Testis (tissue), 3 donors: ENCODE measurements around the gene KIAA1671. TPM values are rescaled to one million over a fixed set of nuclear protein-coding genes. Genes with fewer than 3 reads are reported as not detected.

Experiments used
- DNase-seq: peaks from one replicate; pipeline ENCODE4 v3.0.0-alpha.2; 2019
- H3K27ac ChIP-seq, 2 donors: fragments of 200-600 bp; sonication (generic); one replicate each; pipeline ENCODE4 v1.5.1; 2019
- H3K27me3 ChIP-seq: fragments of 200-600 bp; sonication (generic); one replicate; pipeline ENCODE4 v1.5.1; 2019
- H3K36me3 ChIP-seq: fragments of 200-600 bp; sonication (generic); one replicate; pipeline ENCODE4 v1.5.1; 2017; ENCODE audit warnings: low read depth; ENCODE audit errors: missing control alignments
- H3K4me1 ChIP-seq: fragments of 200-600 bp; sonication (generic); one replicate; pipeline ENCODE4 v1.5.1; 2019
- H3K4me3 ChIP-seq, 2 donors: fragments of 200-600 bp; sonication (generic); one replicate each; pipeline ENCODE4 v1.5.1; 2017 to 2019
- H3K9me3 ChIP-seq: fragments of 200-600 bp; sonication (generic); one replicate; pipeline ENCODE4 v1.5.1; 2017
- CTCF ChIP-seq, 3 experiments: fragments of 450-650 bp in 2 of 3; fragments of 200-600 bp in 1 of 3; sonication (generic) in 1 of 3; IDR thresholded peaks; one replicate each; pipeline ENCODE4 v1.5.1; 2016 to 2019; ENCODE audit warnings: antibody characterized with exemption in 3 of 3, mild to moderate bottlenecking in 2 of 3, moderate library complexity in 1 of 3
- POLR2A ChIP-seq: fragments of 450-650 bp; IDR thresholded peaks from one replicate; pipeline ENCODE4 v1.6.1; 2017; ENCODE audit warnings: antibody characterized with exemption, mild to moderate bottlenecking, moderate library complexity
- WGBS, 2 donors: methylation state at CpG; one replicate each; pipeline ENCODE4 v1.1.5; 2018; 5-methylcytosine and 5-hydroxymethylcytosine counted together
- intact Hi-C: fragments of 100-400 bp; cut with DNase I; formaldehyde crosslinking; loops from one replicate; pipeline ENCODE4 v1.15.1; 2023; ENCODE audit warnings: low total_unique reads
- polyA plus RNA-seq: library from polyadenylated mRNA; stranded (reverse); fragments of 350-450 nt; fragmentation: Illumina TruSeq; extraction: RNeasy Lipid Tissue Mini Kit (QIAGEN cat#74804); gene quantifications from one replicate; pipeline ENCODE4 v1.2.3, GENCODE V29; 2014; ENCODE audit warnings: low read depth, low replicate concordance; ENCODE audit not compliant: insufficient read depth
- total RNA-seq, 2 donors: library from RNA; depleted of rRNA; stranded (reverse); fragments of >200 nt; gene quantifications; one replicate each; pipeline ENCODE4 v1.2.3, GENCODE V29; 2016

Gene KIAA1671
- total and polyA plus RNA-seq, 3 donors from 2014 or later: 16.8 to 28.6 (median 24.4) TPM

GRCh38 chr22:24948356-24949202, 3.9 kb upstream of the KIAA1671 start:
- H3K27ac ChIP-seq: no peak overlapping the region
- intact Hi-C loops: no loop called here
- no peak for TF ChIP-seq CTCF (IDR thresholded peaks at IDR 0.05)
- no peak for TF ChIP-seq POLR2A
- no peak overlapping the region for H3K4me3 ChIP-seq
- peaks cover 7% of the 10 kb centered on the region for H3K4me1 ChIP-seq
- H3K27me3 ChIP-seq: no peaks in the 10 kb centered on the region
- DNase-seq: no peak
- no peaks in the 10 kb centered on the region for H3K36me3 ChIP-seq
- no peaks in the 10 kb centered on the region for H3K9me3 ChIP-seq
- 91 to 94% methylated on average over 11 to 13 of the region's 13 CpGs for WGBS, 2 donors

DNA sequence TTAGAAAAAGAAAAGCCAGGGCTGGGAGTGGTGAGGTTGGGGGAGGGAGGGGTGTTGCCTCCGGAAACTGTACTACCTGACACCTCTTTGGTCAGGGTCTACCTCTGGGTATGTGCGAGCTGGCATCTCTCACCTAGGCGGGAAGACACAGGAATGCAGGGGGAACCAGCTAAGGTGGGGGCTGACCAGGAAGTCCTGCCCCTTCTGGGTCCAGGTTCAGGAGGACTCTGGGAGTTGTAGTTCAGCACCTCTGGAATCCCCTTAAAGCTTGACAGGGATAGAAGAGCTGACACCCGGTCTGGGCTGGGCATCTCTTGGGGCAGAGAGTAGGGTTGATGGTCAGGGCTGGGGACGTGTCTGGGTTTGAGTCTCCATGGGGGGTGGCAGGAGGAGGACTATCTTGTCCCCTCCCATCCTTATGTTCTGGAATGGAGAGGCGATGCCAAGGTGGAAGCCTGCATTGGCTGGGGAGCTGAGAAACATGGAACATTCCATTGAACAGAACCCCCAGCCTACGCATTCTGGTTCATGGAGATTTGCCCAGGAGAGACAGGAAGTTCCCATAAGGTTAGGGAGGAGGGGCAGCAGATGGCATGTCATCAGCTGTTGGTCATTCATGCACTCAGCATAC, 2.1 kb upstream of the KIAA1671 start:
- no peaks in the 10 kb centered on the region for H3K27me3 ChIP-seq
- peaks cover 21% of the 10 kb centered on the region for H3K4me1 ChIP-seq
- no peaks in the 10 kb centered on the region for H3K9me3 ChIP-seq
- no peaks in the 10 kb centered on the region for H3K36me3 ChIP-seq
- no peak for TF ChIP-seq CTCF (IDR thresholded peaks at IDR 0.05)
- TF ChIP-seq POLR2A: no peak
- intact Hi-C loops: no loop called here
- H3K4me3 ChIP-seq: no peak overlapping the region
- 25 to 46% methylated on average over 7 of the region's 7 CpGs for WGBS, 2 donors
- no peak overlapping the region for H3K27ac ChIP-seq
- DNase-seq: no peak

GRCh38 chr22:24952837-24953383, 394 bp downstream of the KIAA1671 start:
- intact Hi-C loops: no loop called here
- peak; percentile 67 for DNase-seq

DNA sequence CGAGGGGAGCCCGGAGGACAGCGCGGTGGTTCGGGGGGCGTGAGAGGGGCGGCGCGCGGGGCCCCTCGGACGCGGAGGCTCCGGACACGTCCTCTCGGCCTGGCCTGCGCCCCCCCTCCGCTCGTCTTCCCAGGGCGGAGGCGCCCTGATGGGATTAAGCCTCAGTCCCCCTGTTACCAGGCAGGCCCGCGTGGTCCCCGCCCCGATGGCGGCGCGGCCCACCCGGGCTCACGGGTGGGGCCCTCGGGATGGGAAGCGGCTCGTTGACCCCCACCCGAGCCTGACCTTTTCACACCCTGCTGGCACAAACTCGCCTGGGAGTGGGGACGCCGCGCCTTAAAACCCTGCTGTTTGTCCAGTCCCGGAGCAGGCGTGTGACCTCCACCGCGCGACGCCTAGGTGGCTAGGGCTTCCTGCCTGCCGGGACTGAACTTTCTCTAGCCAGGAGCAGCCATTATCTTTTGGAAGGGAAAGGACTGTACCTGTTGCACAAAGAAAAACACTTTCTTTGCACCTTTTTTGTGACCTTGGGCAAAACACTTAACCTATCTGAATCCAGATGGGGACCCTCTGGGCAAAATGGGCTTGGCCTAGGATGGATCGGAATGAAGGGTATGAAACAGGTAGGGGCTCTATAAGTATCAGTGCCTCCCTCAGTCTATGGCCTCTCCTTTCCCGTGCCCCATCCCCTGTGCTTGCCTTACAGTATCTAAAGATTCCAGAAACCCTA, 1.0 kb downstream of the KIAA1671 start:
- H3K9me3 ChIP-seq: no peaks in the 10 kb centered on the region
- peaks cover 21% of the 10 kb centered on the region for H3K4me1 ChIP-seq
- 7 to 21% methylated on average over 3 to 29 of the region's 47 CpGs for WGBS, 2 donors
- TF ChIP-seq CTCF (IDR thresholded peaks at IDR 0.05) (no peak), POLR2A (no peak)
- H3K27me3 ChIP-seq: no peaks in the 10 kb centered on the region
- H3K36me3 ChIP-seq: no peaks in the 10 kb centered on the region
- intact Hi-C loops: no loop called here
- DNase-seq: peak; percentile 29
- H3K4me3 ChIP-seq: peak overlapping the region; percentile 81 to 94
- peak overlapping the region; percentile 74 to 87 for H3K27ac ChIP-seq

More at GRCh38 chr22:24952837-24953383, 394 bp downstream of the KIAA1671 start:
- H3K4me3 ChIP-seq: peak overlapping the region; percentile 81 to 94
- TF ChIP-seq POLR2A (no peak), CTCF (IDR thresholded peaks at IDR 0.05) (no peak)
- H3K4me1 ChIP-seq: peaks cover 21% of the 10 kb centered on the region
- WGBS, 2 donors: 1 to 2% methylated on average over 23 to 32 of the region's 35 CpGs
- H3K9me3 ChIP-seq: no peaks in the 10 kb centered on the region
- no peaks in the 10 kb centered on the region for H3K36me3 ChIP-seq
- H3K27me3 ChIP-seq: no peaks in the 10 kb centered on the region
- H3K27ac ChIP-seq: peak overlapping the region; percentile 74 to 87
